ENCODE data around the gene CAMTA1.

DNA sequence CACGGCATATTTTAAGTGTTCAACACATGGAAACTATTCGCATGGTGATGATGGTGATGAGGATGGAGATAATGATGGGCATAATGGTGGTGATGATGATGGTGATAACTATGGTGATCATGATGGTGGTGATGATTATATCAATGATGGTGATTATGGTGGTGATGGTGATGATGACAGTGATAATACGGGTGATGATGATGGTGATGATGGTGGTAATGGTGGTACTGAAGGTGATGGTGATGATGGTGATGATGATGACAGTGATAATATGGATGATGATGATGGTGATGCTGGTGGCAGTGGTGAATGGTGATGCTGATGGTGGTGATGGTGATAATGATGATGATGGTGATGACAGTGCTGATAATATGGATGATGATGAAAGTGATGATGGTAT, 644.0 kb downstream of the CAMTA1 start:
- no peak for TF ChIP-seq CTCF (IDR thresholded peaks at IDR 0.05; ENCODE audit: insufficient read depth, low read length, poor library complexity, severe bottlenecking)
- no peak for TF ChIP-seq EZH2phosphoT487 (conservative IDR thresholded peaks at IDR 0.05; ENCODE audit: low read length)

All from SU-DHL-6 (cell line).